ENCODE data around the gene ACTL7A. TPM values are rescaled to one million over a fixed set of nuclear protein-coding genes. Genes with fewer than 3 reads are reported as not detected.
"Not testable (repeated sequence)": the region's sequence is repeated elsewhere in the genome, so short reads cannot be mapped to it uniquely, and the experiment has no call there.

The ACTL7A gene
- total RNA-seq, 1 donor from 2014 or later = not detected

DNA sequence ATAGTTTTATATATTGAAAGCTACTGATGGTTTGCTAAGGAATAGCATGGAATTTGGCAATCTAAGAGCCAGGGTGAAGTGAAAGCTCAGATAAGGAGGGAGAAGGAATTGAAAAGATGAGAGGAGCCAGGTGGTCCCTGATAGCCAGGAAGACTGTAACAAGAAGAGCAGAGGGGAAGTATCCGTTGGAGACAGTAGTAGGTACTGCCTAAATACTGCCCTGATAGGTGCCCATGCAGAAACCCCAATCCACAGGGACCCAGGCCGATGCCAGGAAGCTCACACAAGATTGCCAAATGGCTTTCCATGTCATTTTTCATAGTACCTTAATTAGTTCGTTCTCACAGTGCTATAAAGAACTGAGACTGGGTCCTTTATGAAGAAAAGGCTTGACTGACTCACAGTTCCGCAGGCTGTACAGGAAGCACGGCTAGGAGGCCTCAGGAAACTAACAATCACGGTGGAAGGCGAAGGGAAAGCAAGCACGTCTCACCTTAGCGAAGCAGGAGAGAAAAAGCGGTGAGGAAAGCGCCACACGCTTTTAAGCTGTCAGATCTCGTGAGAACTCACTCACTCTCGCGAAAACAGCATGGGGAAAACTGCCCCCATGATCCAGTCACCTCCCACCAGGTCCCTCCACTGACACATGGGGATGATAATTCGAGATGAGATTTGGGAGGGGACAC, 19.3 kb upstream of the ACTL7A start:
- Mint-ChIP-seq H3K9me3 (no peaks in the 10 kb centered on the region), H3K36me3 (ENCODE audit: low read depth) (no peaks in the 10 kb centered on the region), H3K4me1 (peaks cover 23% of the 10 kb centered on the region), H3K27ac (peak overlapping the region; percentile 78), H3K4me3 (peak overlapping the region; percentile 83), H3K27me3 (no peaks in the 10 kb centered on the region)
- POLR2A ChIA-PET = no interaction called here
- DNase-seq = no peak
- peak; percentile 18 for ATAC-seq (ENCODE audit: low read depth)
- intact Hi-C loops (cut with micrococcal nuclease) = no loop called here
- TF ChIP-seq, protein P1, sequence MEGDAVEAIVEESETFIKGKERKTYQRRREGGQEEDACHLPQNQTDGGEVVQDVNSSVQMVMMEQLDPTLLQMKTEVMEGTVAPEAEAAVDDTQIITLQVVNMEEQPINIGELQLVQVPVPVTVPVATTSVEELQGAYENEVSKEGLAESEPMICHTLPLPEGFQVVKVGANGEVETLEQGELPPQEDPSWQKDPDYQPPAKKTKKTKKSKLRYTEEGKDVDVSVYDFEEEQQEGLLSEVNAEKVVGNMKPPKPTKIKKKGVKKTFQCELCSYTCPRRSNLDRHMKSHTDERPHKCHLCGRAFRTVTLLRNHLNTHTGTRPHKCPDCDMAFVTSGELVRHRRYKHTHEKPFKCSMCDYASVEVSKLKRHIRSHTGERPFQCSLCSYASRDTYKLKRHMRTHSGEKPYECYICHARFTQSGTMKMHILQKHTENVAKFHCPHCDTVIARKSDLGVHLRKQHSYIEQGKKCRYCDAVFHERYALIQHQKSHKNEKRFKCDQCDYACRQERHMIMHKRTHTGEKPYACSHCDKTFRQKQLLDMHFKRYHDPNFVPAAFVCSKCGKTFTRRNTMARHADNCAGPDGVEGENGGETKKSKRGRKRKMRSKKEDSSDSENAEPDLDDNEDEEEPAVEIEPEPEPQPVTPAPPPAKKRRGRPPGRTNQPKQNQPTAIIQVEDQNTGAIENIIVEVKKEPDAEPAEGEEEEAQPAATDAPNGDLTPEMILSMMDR (IDR thresholded peaks at IDR 0.05) = no peak
- CTCF ChIA-PET = no interaction called here

DNA sequence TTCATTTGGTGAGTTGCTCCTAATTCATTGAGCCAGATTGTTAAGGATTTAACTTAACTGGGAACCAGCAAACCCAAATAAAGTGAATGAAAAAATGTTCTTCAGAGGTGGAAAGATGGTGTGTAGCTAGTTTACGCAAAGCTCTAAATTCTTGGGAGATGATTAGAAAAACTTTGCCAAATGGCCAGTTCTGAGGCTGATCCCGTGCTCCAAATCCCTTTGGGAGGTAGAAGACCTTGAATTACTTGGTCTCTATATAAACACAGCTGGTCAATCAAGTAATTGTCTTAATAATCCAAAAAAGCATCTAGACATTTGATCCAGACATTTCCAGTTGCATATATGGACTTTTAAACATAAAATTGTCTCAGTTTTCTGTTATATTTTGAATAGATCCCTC, 17.7 kb upstream of the ACTL7A start:
- CTCF ChIA-PET = no interaction called here
- POLR2A ChIA-PET = no interaction called here

DNA sequence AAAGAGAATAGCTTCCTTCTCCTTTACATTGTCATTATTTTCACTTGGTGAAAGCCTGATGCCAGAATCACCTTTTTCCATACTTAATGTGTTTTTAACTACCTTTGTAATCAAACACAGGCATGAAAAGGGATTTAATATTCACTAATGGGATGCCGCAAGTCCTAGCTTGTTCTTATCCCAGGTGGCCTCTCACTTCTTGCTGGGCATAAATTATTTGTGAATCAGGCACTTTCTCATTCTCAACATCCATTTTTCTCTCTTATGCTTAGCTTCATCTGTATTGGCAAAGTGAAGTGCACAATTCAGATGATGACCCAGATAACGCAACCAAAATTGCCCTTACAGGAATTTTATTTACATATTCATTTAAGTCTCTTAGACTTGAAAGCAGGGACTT, 17.2 kb upstream of the ACTL7A start:
- intact Hi-C loops (cut with micrococcal nuclease) = no loop called here
- ChIA-PET CTCF (no interaction called here), POLR2A (no interaction called here)
- no peaks in the 10 kb centered on the region for H3K36me3 Mint-ChIP-seq (ENCODE audit: low read depth)
- ATAC-seq (ENCODE audit: low read depth) (no peak), DNase-seq (no peak)
- no peaks in the 10 kb centered on the region for H3K9me3 Mint-ChIP-seq
- no peaks in the 10 kb centered on the region for H3K27me3 Mint-ChIP-seq
- no peak overlapping the region for H3K27ac Mint-ChIP-seq
- H3K4me1 Mint-ChIP-seq = peaks cover 23% of the 10 kb centered on the region
- TF ChIP-seq, protein P1 (IDR thresholded peaks at IDR 0.05) = no peak
- H3K4me3 Mint-ChIP-seq = no peak overlapping the region

More for the DNA sequence above, 17.7 kb upstream of the ACTL7A start:
- intact Hi-C loops (cut with micrococcal nuclease) = no loop called here
- DNase-seq (no peak), ATAC-seq (ENCODE audit: low read depth) (no peak)
- TF ChIP-seq, protein P1 (IDR thresholded peaks at IDR 0.05) = no peak
- no peak overlapping the region for H3K4me3 Mint-ChIP-seq
- no peaks in the 10 kb centered on the region for H3K27me3 Mint-ChIP-seq
- H3K9me3 Mint-ChIP-seq = no peaks in the 10 kb centered on the region
- H3K4me1 Mint-ChIP-seq = peaks cover 23% of the 10 kb centered on the region
- no peaks in the 10 kb centered on the region for H3K36me3 Mint-ChIP-seq (ENCODE audit: low read depth)
- no peak overlapping the region for H3K27ac Mint-ChIP-seq

DNA sequence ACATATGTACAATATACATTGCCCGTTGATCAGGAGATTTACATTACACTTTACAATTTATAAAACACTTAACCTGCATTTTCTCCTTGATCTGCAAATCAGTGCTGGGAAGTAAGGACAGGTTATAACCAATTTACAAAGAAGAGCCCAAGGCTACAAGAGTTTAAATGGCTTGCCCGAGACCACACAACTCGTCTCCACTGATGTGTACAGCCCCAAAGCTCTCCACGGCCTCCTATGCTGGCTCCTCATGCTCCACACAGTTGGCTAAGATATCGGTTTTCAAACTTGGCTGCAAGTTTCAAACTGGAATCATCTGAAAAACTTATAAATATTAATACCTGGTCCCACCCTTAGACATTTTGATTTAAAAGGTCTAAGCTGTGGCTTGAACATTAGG, 16.6 kb upstream of the ACTL7A start:
- no peak for DNase-seq
- ChIA-PET POLR2A (no interaction called here), CTCF (no interaction called here)
- TF ChIP-seq, protein P1 (IDR thresholded peaks at IDR 0.05) = no peak
- H3K9me3 Mint-ChIP-seq = no peaks in the 10 kb centered on the region
- no peaks in the 10 kb centered on the region for H3K36me3 Mint-ChIP-seq (ENCODE audit: low read depth)
- H3K4me3 Mint-ChIP-seq = no peak overlapping the region
- H3K27me3 Mint-ChIP-seq = no peaks in the 10 kb centered on the region
- no peak overlapping the region for H3K27ac Mint-ChIP-seq
- intact Hi-C loops (cut with micrococcal nuclease) = no loop called here
- H3K4me1 Mint-ChIP-seq = peaks cover 23% of the 10 kb centered on the region
- ATAC-seq (ENCODE audit: low read depth) = no peak

DNA sequence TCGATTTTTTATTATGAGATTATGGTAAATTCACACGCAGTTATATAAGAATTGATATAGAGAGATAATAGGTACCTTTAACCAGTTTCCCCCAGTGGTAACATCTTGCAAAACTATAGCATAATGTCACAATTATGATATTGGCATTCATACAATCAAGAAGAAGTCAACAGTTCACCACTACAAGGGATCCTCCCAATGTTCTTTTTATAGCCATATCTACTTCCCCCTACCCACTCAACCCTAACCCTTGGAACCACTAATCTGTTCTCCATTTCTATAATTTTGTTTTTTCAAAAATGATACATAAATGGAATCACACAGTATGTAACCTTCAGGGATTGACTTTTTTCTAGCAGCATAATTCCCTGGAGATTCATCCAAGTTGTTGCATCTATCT, 16.1 kb upstream of the ACTL7A start:
- H3K4me1 Mint-ChIP-seq = peaks cover 23% of the 10 kb centered on the region
- DNase-seq (no peak), ATAC-seq (ENCODE audit: low read depth) (no peak)
- intact Hi-C loops (cut with micrococcal nuclease) = no loop called here
- POLR2A ChIA-PET = no interaction called here
- H3K27me3 Mint-ChIP-seq = no peaks in the 10 kb centered on the region
- H3K4me3 Mint-ChIP-seq = no peak overlapping the region
- CTCF ChIA-PET = no interaction called here
- H3K27ac Mint-ChIP-seq = no peak overlapping the region
- TF ChIP-seq, protein P1 (IDR thresholded peaks at IDR 0.05) = no peak
- H3K36me3 Mint-ChIP-seq (ENCODE audit: low read depth) = no peaks in the 10 kb centered on the region
- no peaks in the 10 kb centered on the region for H3K9me3 Mint-ChIP-seq

DNA sequence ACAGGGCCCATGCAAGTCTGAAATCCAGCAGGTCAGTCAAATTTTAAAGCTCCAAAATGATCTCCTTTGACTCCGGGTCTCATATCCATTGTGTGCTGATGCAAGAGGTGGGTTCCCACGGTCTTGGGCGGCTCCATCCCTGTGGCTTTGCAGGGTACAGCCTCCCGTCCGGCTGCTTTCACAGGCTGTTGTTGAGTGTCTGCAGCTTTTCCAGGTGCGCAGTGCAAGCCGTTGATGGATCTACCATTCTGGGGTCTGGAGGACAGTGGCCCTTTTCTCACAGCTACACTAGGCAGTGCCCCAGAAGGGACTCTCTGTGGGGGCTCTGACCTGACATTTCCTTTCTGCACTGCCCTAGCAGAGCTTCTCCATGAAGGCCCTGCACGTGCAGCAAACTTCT, 13.8 kb upstream of the ACTL7A start:
- H3K27me3 Mint-ChIP-seq; H3K27ac Mint-ChIP-seq; H3K36me3 Mint-ChIP-seq (ENCODE audit: low read depth); POLR2A ChIA-PET; intact Hi-C loops (cut with micrococcal nuclease); H3K4me1 Mint-ChIP-seq; H3K9me3 Mint-ChIP-seq; DNase-seq; H3K4me3 Mint-ChIP-seq; ATAC-seq (ENCODE audit: low read depth): not testable (repeated sequence)
- CTCF ChIA-PET = interaction anchor here (1.1 kb wide), 1 partner anchor 1383 kb away, joined by 3 read pairs; no protein-coding TSS in a partner anchor

Measured in activated B cell treated with CpG ODN at 0.5 μM for 24 hours (primary cell).